ENCODE data around the gene AIFM2. TPM values are rescaled to one million over a fixed set of nuclear protein-coding genes. Genes with fewer than 3 reads are reported as not detected.
"Not testable (repeated sequence)": the region's sequence is repeated elsewhere in the genome, so short reads cannot be mapped to it uniquely, and the experiment has no call there.

AIFM2 gene
- total RNA-seq, 2 experiments from 2014 or later: 5.3 to 7.1 TPM

DNA sequence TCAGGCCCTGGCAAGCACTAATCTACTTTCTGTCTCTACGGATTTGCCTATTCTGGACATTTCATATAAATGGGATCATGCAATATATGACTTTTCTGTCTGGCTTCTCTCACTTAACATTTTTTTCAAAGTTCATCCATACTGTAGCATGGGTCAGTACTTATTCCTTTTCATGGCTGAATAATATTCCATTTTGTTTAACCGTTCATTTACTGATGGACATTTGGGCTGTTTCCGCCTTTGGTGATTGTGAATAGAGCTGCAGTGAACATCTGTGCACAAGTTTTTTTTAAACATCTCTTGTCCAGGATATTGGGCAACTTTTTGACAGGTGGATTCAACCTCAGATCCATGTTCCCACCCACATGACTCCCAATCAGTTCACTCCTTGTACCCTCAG, 31.0 kb downstream of the AIFM2 start:
- no peak for DNase-seq
- intact Hi-C loops (cut with micrococcal nuclease): no loop called here
- H3K27ac Mint-ChIP-seq: no peak overlapping the region
- ChIA-PET CTCF (interaction anchor here (3.7 kb wide), 1 partner anchor 14 kb away, joined by 19 read pairs; no protein-coding TSS in a partner anchor), POLR2A (no interaction called here)
- no peaks in the 10 kb centered on the region for H3K9me3 Mint-ChIP-seq
- peaks cover 7% of the 10 kb centered on the region for H3K36me3 Mint-ChIP-seq
- no peak overlapping the region for H3K4me3 Mint-ChIP-seq
- H3K4me1 Mint-ChIP-seq (ENCODE audit: low read depth): no peaks in the 10 kb centered on the region
- no peaks in the 10 kb centered on the region for H3K27me3 Mint-ChIP-seq

DNA sequence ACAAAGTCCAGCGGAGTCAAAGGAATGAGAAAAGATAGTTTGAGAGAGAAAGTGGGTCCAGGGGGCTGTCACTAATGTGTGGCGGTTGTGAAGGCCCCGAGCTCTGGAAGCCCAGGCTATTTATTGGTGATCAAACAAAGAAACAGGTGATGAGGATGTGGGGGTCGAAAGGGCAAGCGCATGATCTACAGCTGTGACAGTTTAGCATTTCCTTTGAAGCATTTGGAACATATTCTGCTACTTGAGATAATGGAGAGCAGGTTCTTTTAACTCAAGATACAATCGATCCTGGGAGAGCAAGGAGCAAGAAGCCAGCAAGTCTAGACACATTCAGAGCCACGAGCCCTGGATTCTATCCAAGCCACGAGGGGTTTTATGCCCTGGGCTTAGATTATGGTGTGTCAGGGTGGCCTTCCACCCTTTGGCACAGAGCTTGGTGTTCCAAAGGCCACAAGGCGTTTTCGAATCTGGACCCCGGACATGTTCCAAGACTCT, 31.5 kb downstream of the AIFM2 start:
- H3K27ac Mint-ChIP-seq; H3K4me3 Mint-ChIP-seq; H3K36me3 Mint-ChIP-seq; H3K9me3 Mint-ChIP-seq; H3K4me1 Mint-ChIP-seq (ENCODE audit: low read depth); POLR2A ChIA-PET; H3K27me3 Mint-ChIP-seq; DNase-seq; intact Hi-C loops (cut with micrococcal nuclease): not testable (repeated sequence)
- CTCF ChIA-PET: interaction anchor here (3.7 kb wide), 1 partner anchor 15 kb away, joined by 19 read pairs; no protein-coding TSS in a partner anchor

DNA sequence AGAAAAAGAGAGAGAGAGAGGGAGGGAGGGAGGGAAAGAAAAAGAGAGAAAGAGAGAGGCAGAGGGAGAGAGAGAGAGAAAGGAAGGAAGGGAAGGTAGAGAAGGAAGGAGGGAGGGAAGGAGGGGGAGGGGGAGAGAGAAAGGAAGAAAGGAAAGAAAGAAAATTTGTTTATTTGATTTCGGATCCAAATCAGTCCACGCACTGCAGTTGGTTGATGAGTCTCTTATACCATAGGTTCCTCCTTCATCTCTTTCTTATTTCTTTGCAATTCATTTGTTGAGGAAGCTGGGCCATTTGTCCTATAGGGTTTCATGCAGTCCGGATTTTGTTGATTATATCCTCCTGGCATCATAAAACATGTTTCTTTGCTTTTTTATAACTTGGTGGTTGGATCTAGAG, 34.4 kb downstream of the AIFM2 start:
- peaks cover 7% of the 10 kb centered on the region for H3K36me3 Mint-ChIP-seq
- no peak for DNase-seq
- ChIA-PET CTCF (interaction anchor here (1.0 to 1.1 kb wide), 2 partner anchors 17 to 124 kb away, joined by 3 read pairs; no protein-coding TSS in a partner anchor), POLR2A (no interaction called here)
- no peaks in the 10 kb centered on the region for H3K9me3 Mint-ChIP-seq
- no peak overlapping the region for H3K4me3 Mint-ChIP-seq
- no peaks in the 10 kb centered on the region for H3K27me3 Mint-ChIP-seq
- peaks cover 16% of the 10 kb centered on the region for H3K4me1 Mint-ChIP-seq (ENCODE audit: low read depth)
- H3K27ac Mint-ChIP-seq: no peak overlapping the region
- intact Hi-C loops (cut with micrococcal nuclease): no loop called here

DNA sequence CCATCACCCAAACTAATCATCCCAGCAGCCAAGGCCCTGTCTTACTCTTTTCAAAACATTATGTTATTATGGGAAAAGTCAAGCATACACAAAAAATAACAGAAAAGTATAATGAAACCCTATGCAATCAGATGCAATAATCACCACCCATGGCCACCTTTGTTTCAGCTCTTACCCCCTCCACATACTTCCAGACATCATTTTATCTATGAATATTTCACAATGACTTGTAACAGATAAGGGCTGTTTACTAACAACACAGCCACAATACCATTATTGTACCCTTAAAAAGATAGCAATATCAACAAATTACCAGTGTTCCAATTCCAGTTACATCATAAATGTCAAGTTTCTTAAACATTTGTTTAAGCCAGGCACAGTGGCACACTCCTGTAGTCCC, 35.2 kb downstream of the AIFM2 start:
- H3K27me3 Mint-ChIP-seq: no peaks in the 10 kb centered on the region
- peaks cover 7% of the 10 kb centered on the region for H3K36me3 Mint-ChIP-seq
- CTCF ChIA-PET: interaction anchor here (0.6 kb wide), 1 partner anchor 49 kb away, joined by 3 read pairs; the partner anchor contains the start of gene TYSND1
- no peaks in the 10 kb centered on the region for H3K9me3 Mint-ChIP-seq
- H3K4me3 Mint-ChIP-seq: no peak overlapping the region
- no peak for DNase-seq
- POLR2A ChIA-PET: no interaction called here
- H3K27ac Mint-ChIP-seq: no peak overlapping the region
- intact Hi-C loops (cut with micrococcal nuclease): no loop called here
- peaks cover 24% of the 10 kb centered on the region for H3K4me1 Mint-ChIP-seq (ENCODE audit: low read depth)

DNA sequence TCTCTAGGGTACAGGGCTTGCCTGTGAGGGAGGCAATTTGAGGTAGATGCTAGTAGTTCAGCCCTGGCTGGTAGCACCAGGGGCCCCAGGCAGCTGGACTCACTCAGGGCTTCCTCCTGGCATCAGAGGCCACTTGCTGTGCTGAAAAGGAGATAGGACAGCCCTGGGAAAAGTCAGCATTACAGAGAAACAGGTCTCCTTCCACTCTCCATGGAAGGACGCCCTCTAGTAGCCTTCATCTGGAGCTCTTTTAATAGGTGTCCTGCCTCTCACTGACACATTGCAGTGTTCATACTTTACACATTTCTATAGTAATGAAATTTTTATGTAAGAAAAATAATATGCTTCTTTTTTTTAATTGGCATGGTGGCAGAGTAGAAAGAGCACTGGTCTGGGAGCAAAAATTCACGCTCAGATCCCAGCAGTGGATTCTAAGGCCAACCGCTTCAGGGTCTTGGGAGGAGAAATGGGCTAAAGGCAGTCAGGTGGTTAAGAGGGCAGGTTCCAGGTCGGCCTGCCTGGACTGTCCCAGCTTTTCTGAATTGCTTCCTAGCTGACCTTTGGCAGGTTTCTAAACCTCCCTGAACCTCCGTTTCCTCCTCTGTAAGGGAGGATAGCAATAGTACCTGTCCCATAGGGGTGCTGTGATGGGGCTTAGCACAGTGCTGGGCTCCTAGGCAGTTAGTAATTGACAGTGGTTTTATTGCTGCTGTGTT, 35.8 kb downstream of the AIFM2 start:
- H3K27me3 Mint-ChIP-seq: no peaks in the 10 kb centered on the region
- intact Hi-C loops (cut with micrococcal nuclease): no loop called here
- ChIA-PET POLR2A (no interaction called here), CTCF (interaction anchor here (0.9 to 1.1 kb wide), 2 partner anchors 19 to 138 kb away, joined by 3 read pairs; no protein-coding TSS in a partner anchor)
- DNase-seq: no peak
- H3K27ac Mint-ChIP-seq: no peak overlapping the region
- no peak overlapping the region for H3K4me3 Mint-ChIP-seq
- peaks cover 6% of the 10 kb centered on the region for H3K36me3 Mint-ChIP-seq
- H3K4me1 Mint-ChIP-seq (ENCODE audit: low read depth): peaks cover 30% of the 10 kb centered on the region
- no peaks in the 10 kb centered on the region for H3K9me3 Mint-ChIP-seq

DNA sequence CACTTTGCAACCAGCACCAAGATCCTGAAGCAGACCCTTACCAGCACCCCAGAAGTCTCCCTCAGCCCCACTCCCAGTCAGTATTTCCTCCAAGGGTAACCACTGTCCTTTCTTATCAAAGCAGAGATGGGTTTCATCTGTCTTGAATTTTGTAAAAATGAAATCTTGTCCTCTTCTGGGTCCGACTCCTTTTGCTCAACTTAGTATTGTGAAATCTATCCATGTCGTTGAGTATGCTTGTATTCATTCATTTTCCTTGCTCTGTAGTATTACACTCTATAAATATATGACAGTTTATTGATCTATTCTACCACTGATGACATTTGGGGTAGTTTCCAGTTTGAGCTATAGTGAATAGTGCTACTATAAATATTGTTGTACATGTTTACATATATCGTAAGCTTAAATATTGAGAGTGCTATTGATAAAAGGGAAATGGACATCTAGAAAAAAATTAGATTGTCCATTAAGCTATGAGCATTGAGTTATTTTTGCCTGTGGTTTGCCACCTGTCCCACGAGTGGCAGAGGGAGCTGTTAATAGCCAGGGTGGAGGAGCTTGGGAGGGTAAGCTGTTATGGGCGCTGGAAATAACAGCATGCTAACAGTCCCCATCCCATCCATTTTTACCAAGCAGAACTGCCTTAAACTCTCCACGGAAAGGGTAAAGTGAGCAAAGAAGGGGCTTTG, 36.5 kb downstream of the AIFM2 start:
- no peak overlapping the region for H3K27ac Mint-ChIP-seq
- ChIA-PET POLR2A (no interaction called here), CTCF (interaction anchor here (0.9 to 1.4 kb wide), 7 partner anchors 11 to 365 kb away, joined by 3 to 5 read pairs (median 3); no protein-coding TSS in a partner anchor)
- DNase-seq: no peak
- H3K36me3 Mint-ChIP-seq: peaks cover 2% of the 10 kb centered on the region
- no peaks in the 10 kb centered on the region for H3K9me3 Mint-ChIP-seq
- no peaks in the 10 kb centered on the region for H3K27me3 Mint-ChIP-seq
- intact Hi-C loops (cut with micrococcal nuclease): no loop called here
- no peak overlapping the region for H3K4me3 Mint-ChIP-seq
- H3K4me1 Mint-ChIP-seq (ENCODE audit: low read depth): peaks cover 34% of the 10 kb centered on the region

DNA sequence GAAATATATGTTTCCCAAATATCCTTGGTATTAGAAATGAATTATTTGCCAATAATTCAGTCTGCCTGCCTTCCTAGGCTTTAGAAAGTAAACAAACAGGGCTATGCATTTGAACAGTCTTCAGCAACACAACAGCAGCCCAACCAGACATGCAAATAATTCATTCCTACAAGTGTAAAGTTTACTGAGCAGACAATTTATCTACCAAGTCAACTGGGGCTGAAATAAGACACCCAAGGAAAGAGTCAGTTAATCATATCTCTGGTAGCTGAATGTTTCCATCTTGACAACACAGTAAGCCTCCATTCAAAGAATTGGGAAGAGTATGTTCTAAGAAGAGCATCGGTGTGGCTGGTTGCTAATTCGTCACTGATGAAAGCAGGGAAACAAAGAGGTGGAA, 38.4 kb downstream of the AIFM2 start:
- H3K9me3 Mint-ChIP-seq: no peaks in the 10 kb centered on the region

DNA sequence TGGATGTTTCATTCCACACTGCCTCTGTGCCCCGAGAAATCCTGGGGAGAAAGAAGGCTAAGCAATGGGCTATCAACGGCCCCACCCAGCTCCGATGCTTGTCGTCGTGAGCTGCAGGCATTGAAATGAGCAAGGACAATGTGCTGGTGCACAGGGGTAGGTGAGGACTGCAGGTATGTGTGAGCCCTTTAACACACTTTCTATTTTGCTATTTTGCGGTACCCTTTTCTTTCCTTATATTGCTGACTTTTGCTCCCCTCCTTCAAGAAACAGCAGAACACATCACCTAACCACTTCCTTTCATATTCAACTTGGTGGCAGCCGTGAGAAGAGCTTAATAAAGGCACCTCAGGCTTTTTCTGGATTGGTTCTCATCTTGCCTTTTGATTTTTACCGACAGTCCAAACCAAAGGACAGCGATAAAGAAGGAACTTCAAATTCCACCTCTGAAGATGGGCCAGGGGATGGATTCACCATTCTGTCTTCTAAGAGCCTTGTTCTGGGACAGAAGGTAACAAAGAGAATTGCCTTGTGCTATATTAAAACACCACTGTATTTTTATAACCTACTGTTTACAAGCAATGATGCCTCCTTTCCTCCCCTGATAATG, 39.2 kb downstream of the AIFM2 start:
- intact Hi-C loops (cut with micrococcal nuclease): loop anchor here (2.0 to 5.0 kb wide), 3 partner anchors 69 to 269 kb away; partner anchors contain the start of gene SAR1A
- POLR2A ChIA-PET: interaction anchor here (1.0 to 1.2 kb wide), 2 partner anchors 38 to 53 kb away, joined by 3 read pairs; partner anchors contain the start of gene TYSND1
- H3K27me3 Mint-ChIP-seq: no peaks in the 10 kb centered on the region
- no peaks in the 10 kb centered on the region for H3K9me3 Mint-ChIP-seq
- H3K4me3 Mint-ChIP-seq: peak overlapping the region; percentile 58
- peaks cover 34% of the 10 kb centered on the region for H3K4me1 Mint-ChIP-seq (ENCODE audit: low read depth)
- CTCF ChIA-PET: interaction anchor here (0.7 to 3.5 kb wide), 8 partner anchors 14 to 324 kb away, joined by 3 to 31 read pairs (median 3); partner anchors contain the start of gene TYSND1
- peak overlapping the region; percentile 7 for H3K27ac Mint-ChIP-seq
- no peaks in the 10 kb centered on the region for H3K36me3 Mint-ChIP-seq
- DNase-seq: peak; percentile 51

More for the DNA sequence above, 38.4 kb downstream of the AIFM2 start:
- intact Hi-C loops (cut with micrococcal nuclease): loop anchor here (5.0 kb wide), 2 partner anchors 68 to 268 kb away; no protein-coding TSS in a partner anchor
- ChIA-PET POLR2A (no interaction called here), CTCF (interaction anchor here (0.8 to 3.5 kb wide), 5 partner anchors 13 to 323 kb away, joined by 3 to 31 read pairs (median 3); partner anchors contain the start of gene TYSND1)
- no peak for DNase-seq
- no peaks in the 10 kb centered on the region for H3K27me3 Mint-ChIP-seq
- no peak overlapping the region for H3K27ac Mint-ChIP-seq
- H3K4me1 Mint-ChIP-seq (ENCODE audit: low read depth): peaks cover 34% of the 10 kb centered on the region
- no peaks in the 10 kb centered on the region for H3K36me3 Mint-ChIP-seq
- H3K4me3 Mint-ChIP-seq: no peak overlapping the region

DNA sequence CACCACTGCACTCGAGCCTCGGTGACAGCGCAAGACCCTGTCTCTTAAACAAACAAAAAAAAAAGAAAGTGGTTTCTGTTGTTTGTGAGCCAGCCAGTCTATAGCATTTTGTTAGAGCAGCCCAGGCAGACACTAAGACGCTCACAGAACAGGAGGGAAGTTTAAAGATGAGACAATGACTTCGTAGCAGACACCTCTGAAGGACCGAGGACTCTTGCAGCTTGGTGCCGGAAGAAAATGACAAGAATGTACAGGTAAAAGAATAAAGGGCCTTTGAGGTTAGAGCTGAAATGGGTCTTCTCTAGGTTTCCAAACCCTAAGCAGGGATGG, 40.3 kb downstream of the AIFM2 start:
- Mint-ChIP-seq H3K27ac (peak overlapping the region; percentile 79), H3K36me3 (no peaks in the 10 kb centered on the region), H3K4me1 (ENCODE audit: low read depth) (peaks cover 34% of the 10 kb centered on the region), H3K9me3 (no peaks in the 10 kb centered on the region), H3K27me3 (no peaks in the 10 kb centered on the region), H3K4me3 (peak overlapping the region; percentile 58)
- POLR2A ChIA-PET: interaction anchor here (1.0 to 1.2 kb wide), 2 partner anchors 39 to 54 kb away, joined by 3 read pairs; partner anchors contain the start of gene TYSND1
- CTCF ChIA-PET: interaction anchor here (1.2 to 3.5 kb wide), 4 partner anchors 23 to 272 kb away, joined by 4 to 31 read pairs (median 18); partner anchors contain the start of gene TYSND1
- intact Hi-C loops (cut with micrococcal nuclease): loop anchor here (1.0 to 5.0 kb wide), 4 partner anchors 54 to 270 kb away; partner anchors contain the start of genes SAR1A and TYSND1
- no peak for DNase-seq

DNA sequence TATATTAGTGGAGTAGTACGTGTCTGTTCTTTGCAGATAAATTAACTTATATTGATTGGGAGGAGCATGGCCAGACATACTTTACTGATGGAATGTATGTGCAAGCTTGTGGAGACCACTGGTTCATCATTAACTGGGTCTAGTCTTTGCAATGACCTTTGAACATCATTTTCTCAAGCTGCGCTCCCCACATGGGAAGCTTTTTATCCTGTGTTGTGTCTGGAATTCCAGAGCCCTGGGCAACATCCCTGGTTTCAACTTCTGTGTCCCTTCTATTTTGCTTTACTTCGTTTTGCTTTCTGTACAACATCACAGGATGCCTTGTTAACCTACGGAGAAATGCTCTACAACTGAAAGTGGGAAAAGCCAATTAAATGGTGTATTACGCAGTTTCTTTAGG, 41.7 kb downstream of the AIFM2 start:
- H3K27me3 Mint-ChIP-seq: no peaks in the 10 kb centered on the region
- peaks cover 34% of the 10 kb centered on the region for H3K4me1 Mint-ChIP-seq (ENCODE audit: low read depth)
- H3K9me3 Mint-ChIP-seq: no peaks in the 10 kb centered on the region
- H3K36me3 Mint-ChIP-seq: no peaks in the 10 kb centered on the region
- DNase-seq: no peak
- ChIA-PET CTCF (interaction anchor here (0.6 kb wide), 1 partner anchor 25 kb away, joined by 3 read pairs; no protein-coding TSS in a partner anchor), POLR2A (no interaction called here)
- H3K4me3 Mint-ChIP-seq: no peak overlapping the region
- intact Hi-C loops (cut with micrococcal nuclease): loop anchor here (5.0 kb wide), 2 partner anchors 71 to 271 kb away; no protein-coding TSS in a partner anchor
- H3K27ac Mint-ChIP-seq: no peak overlapping the region

DNA sequence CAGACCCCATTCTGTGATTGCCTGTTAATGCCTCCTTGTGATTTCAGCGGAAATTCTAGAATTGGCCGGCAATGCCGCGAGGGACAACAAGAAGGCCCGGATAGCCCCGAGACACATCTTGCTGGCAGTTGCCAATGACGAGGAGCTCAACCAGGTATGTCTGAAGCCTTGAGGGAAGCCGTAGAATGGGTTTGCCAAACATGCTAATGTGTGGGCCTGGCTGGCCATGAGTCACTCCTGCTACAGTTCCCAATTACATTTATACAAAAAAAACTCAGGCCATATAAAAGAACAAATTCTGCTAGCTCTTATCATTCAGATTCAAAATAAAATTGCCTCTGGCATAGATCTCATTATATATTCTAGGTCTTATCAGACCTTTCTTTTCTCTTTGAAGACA, 42.6 kb downstream of the AIFM2 start:
- H3K4me3 Mint-ChIP-seq: no peak overlapping the region
- H3K27me3 Mint-ChIP-seq: no peaks in the 10 kb centered on the region
- no peak for DNase-seq
- no peaks in the 10 kb centered on the region for H3K9me3 Mint-ChIP-seq
- peaks cover 34% of the 10 kb centered on the region for H3K4me1 Mint-ChIP-seq (ENCODE audit: low read depth)
- POLR2A ChIA-PET: no interaction called here
- intact Hi-C loops (cut with micrococcal nuclease): loop anchor here (5.0 kb wide), 2 partner anchors 72 to 272 kb away; no protein-coding TSS in a partner anchor
- CTCF ChIA-PET: interaction anchor here (1.0 kb wide), 1 partner anchor 26 kb away, joined by 3 read pairs; no protein-coding TSS in a partner anchor
- no peak overlapping the region for H3K27ac Mint-ChIP-seq
- H3K36me3 Mint-ChIP-seq: no peaks in the 10 kb centered on the region
